Endothelial cell of umbilical vein (primary cell): ENCODE data around the gene WHRN. TPM values are rescaled to one million over a fixed set of nuclear protein-coding genes. Genes with fewer than 3 reads are reported as not detected.

Experiments used
- BruUV-seq: library from RNA; stranded (reverse); fragments of 400-500 nt; replicated peaks from 2 replicates; lab custom pipeline; 2021; lab: Mats Ljungman, UMichigan
- CTCF ChIA-PET: fragments of 300-600, 350-600 bp; sonication (Branson Sonifier 250); formaldehyde crosslinking; loops from one replicate; lab custom pipeline; 2021; ENCODE audit warnings: antibody characterized with exemption, inconsistent platforms; lab: Charles Lee
- POLR2A ChIA-PET: fragments of 300-600, 350-600 bp; sonication (Branson Sonifier 250); formaldehyde crosslinking; loops from one replicate; lab custom pipeline; 2021; ENCODE audit warnings: antibody characterized with exemption, inconsistent platforms; lab: Charles Lee
- DNase-seq: peaks from one replicate; pipeline ENCODE4 v3.0.0-alpha.2; 2011; ENCODE audit warnings: low read depth, low spot score
- FAIRE-seq: peaks from 2 replicates; lab custom pipeline; 2011; peaks lifted over from hg19 to GRCh38; lab: Jason Lieb, UNC
- H2AFZ ChIP-seq: 2 replicates; pipeline ENCODE4 v1.6.0; 2012; ENCODE audit warnings: low read depth, low read length, control low read depth, inconsistent platforms
- H3K27ac ChIP-seq: 2 replicates; pipeline ENCODE4 v1.5.1; 2011; ENCODE audit warnings: low read depth, mild to moderate bottlenecking, control low read depth, low read length, moderate library complexity; ENCODE audit not compliant: insufficient read depth
- H3K27me3 ChIP-seq, 2 experiments: 2 replicates each; pipeline versions ENCODE4 v1.6.0 to v1.6.1; 2011; ENCODE audit warnings: low read length in 2 of 2, mixed read lengths in 1 of 2; ENCODE audit not compliant: control insufficient read depth in 2 of 2, insufficient read depth in 2 of 2
- H3K36me3 ChIP-seq, 2 experiments: 2 replicates in 1 of 2; 3 replicates in 1 of 2; pipeline ENCODE4 v1.5.1; 2011; ENCODE audit warnings: low read length in 2 of 2, mild to moderate bottlenecking in 1 of 2, moderate library complexity in 1 of 2; ENCODE audit not compliant: control insufficient read depth in 2 of 2, insufficient read depth in 2 of 2; ENCODE audit errors: extremely low read depth in 1 of 2
- H3K4me1 ChIP-seq: 3 replicates; pipeline ENCODE4 v1.5.1; 2011; ENCODE audit warnings: mild to moderate bottlenecking, low read length; ENCODE audit not compliant: control insufficient read depth, insufficient read depth; ENCODE audit errors: extremely low read depth
- H3K4me2 ChIP-seq: 2 replicates; pipeline ENCODE4 v1.6.1; 2011; ENCODE audit warnings: low read length, control low read depth, mixed read lengths; ENCODE audit not compliant: insufficient read depth
- H3K4me3 ChIP-seq, 3 experiments: fragments of 200-600 bp in 1 of 3; sonication (generic), shearing (Covaris generic) in 1 of 3; replicated peaks in 1 of 3; 2 replicates each; pipeline ENCODE4 v1.5.1; 2011 to 2016; ENCODE audit warnings: control low read depth in 3 of 3, low read length in 3 of 3, mild to moderate bottlenecking in 2 of 3, inconsistent platforms in 1 of 3, low read depth in 1 of 3, moderate library complexity in 1 of 3; ENCODE audit not compliant: insufficient read depth in 1 of 3
- H3K79me2 ChIP-seq: 2 replicates; pipeline ENCODE4 v1.6.0; 2012; ENCODE audit warnings: low read length, inconsistent platforms; ENCODE audit not compliant: control insufficient read depth, insufficient read depth
- H3K9ac ChIP-seq: replicated peaks from 2 replicates; pipeline ENCODE3; 2011; ENCODE audit warnings: low read length, control low read depth; ENCODE audit not compliant: insufficient read depth; ENCODE audit errors: extremely low read depth
- H3K9me1 ChIP-seq: replicated peaks from 3 replicates; pipeline ENCODE4 v1.6.0; 2011; ENCODE audit warnings: mild to moderate bottlenecking, low read length; ENCODE audit not compliant: control insufficient read depth, insufficient read depth; ENCODE audit errors: extremely low read depth
- H3K9me3 ChIP-seq: replicated peaks from 2 replicates; pipeline ENCODE4 v1.5.1; 2012; ENCODE audit warnings: low read length, inconsistent platforms; ENCODE audit not compliant: control insufficient read depth, insufficient read depth
- H4K20me1 ChIP-seq: replicated peaks from 2 replicates; pipeline ENCODE3; 2011; ENCODE audit warnings: mild to moderate bottlenecking, low read length; ENCODE audit not compliant: control insufficient read depth, insufficient read depth; ENCODE audit errors: extremely low read depth
- EZH2 ChIP-seq: IDR thresholded peaks from 2 replicates; pipeline ENCODE4 v1.6.1; 2012; ENCODE audit warnings: borderline replicate concordance, low read depth, mild to moderate bottlenecking, moderate library complexity, low read length, inconsistent platforms; ENCODE audit not compliant: severe bottlenecking
- FOS ChIP-seq: IDR thresholded peaks from 2 replicates; pipeline ENCODE4 v1.6.1; 2011; ENCODE audit warnings: mild to moderate bottlenecking, low read length, moderate library complexity, borderline replicate concordance; ENCODE audit not compliant: insufficient read depth
- GATA2 ChIP-seq: IDR thresholded peaks from 2 replicates; pipeline ENCODE4 v1.7.0; 2011; ENCODE audit warnings: low read depth, mild to moderate bottlenecking, moderate library complexity, mixed read lengths, low read length; ENCODE audit not compliant: insufficient read length, insufficient read depth
- JUN ChIP-seq: IDR thresholded peaks from 2 replicates; pipeline ENCODE4 v1.6.1; 2011; ENCODE audit warnings: borderline replicate concordance, low read depth; ENCODE audit not compliant: insufficient read length, insufficient read depth
- MYC ChIP-seq: IDR thresholded peaks from one replicate; pipeline ENCODE4 v1.6.1; 2011; ENCODE audit warnings: mild to moderate bottlenecking, low read depth, low read length
- POLR2A ChIP-seq: IDR thresholded peaks from 2 replicates; pipeline ENCODE4 v1.6.1; 2012; ENCODE audit warnings: low read depth, mild to moderate bottlenecking, control low read depth, low read length
- POLR2AphosphoS5 ChIP-seq: IDR thresholded peaks from 2 replicates; pipeline ENCODE4 v1.6.1; 2012; ENCODE audit warnings: low read depth, mild to moderate bottlenecking, control low read depth, low read length, moderate library complexity; ENCODE audit not compliant: insufficient read depth
- dilution Hi-C: fragments of 300-500 bp; cut with MboI; formaldehyde crosslinking; loops from one replicate; pipeline ENCODE4 v1.15.0; 2019; ENCODE audit warnings: low sequenced_read_pairs; ENCODE audit not compliant: extremely low pct_ligation_motif_present
- intact Hi-C: fragments of 100-400 bp; cut with micrococcal nuclease; formaldehyde crosslinking; loops from one replicate; pipeline ENCODE4 v1.10.0; 2022
- polyA plus RNA-seq, 4 experiments: library from polyadenylated mRNA; depleted of rRNA in 3 of 4; stranded (reverse) in 3 of 4; unstranded in 1 of 4; fragments of >200 nt; gene quantifications; 2 replicates each; pipeline versions ENCODE4 v1.2.1 to v1.2.3, GENCODE V29; 2011 to 2012; ENCODE audit warnings: missing spikeins in 1 of 4
- total RNA-seq: library from RNA; stranded (reverse); gene quantifications from 2 replicates; pipeline ENCODE4 v1.2.3, GENCODE V29; 2021
- TF ChIP-seq, protein P1 (sequence below): IDR thresholded peaks from 2 replicates; pipeline ENCODE4 v1.6.1; 2011; ENCODE audit not compliant: insufficient read depth, insufficient read length
- TF ChIP-seq, protein P2 (sequence below), 2 donors: IDR thresholded peaks; 1 replicate in 1 of 2; 2 replicates in 1 of 2; pipeline ENCODE4 v1.5.1; 2011; ENCODE audit warnings: low read length in 2 of 2, mild to moderate bottlenecking in 2 of 2, moderate library complexity in 2 of 2, control low read depth in 1 of 2, inconsistent platforms in 1 of 2, low read depth in 1 of 2; ENCODE audit not compliant: insufficient read depth in 1 of 2; ENCODE audit errors: extremely low read depth in 1 of 2

Gene WHRN
- total and polyA plus RNA-seq, 2 donors (not counting 3 experiments of a cell fraction or from before 2014, with no cell fraction given): 0.35 to 0.69 TPM

DNA sequence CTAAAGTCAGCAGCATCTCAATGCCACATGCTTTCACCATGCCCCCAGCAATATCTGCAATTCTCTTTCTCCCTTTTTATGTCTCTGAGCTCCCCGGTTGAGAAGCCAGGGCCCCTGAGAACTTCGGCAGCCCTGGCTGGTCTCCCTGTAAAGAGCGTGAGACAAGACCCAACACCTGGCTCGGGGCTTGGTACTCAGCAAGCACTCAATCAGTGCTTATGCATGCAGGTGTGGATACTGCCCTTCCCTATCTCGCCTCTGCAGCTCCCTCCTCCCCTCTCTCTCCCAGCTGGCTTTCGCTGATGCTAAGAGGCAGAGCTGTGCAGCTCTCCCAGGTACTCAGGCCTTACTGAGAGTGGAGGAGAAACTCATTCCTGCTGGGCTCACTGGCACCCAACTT lies 75.8 kb downstream of the WHRN start:
- dilution Hi-C loops: no loop called here
- FAIRE-seq: no peak
- no TSS peak for BruUV-seq
- Histone ChIP-seq H3K4me1 (no peaks in the 10 kb centered on the region), H2AFZ (no peak overlapping the region), H3K27ac (no peak overlapping the region), H3K9ac (no peak overlapping the region), H3K4me3 (no peak overlapping the region), H3K9me3 (no peaks in the 10 kb centered on the region), H3K79me2 (no peaks in the 10 kb centered on the region), H4K20me1 (no peaks in the 10 kb centered on the region), H3K4me2 (no peak overlapping the region), H3K36me3 (no peaks in the 10 kb centered on the region), H3K9me1 (no peaks in the 10 kb centered on the region), H3K27me3 (peaks cover 3 to 4% of the 10 kb centered on the region in 2 experiments)
- intact Hi-C loops: no loop called here
- DNase-seq: no peak
- ChIA-PET POLR2A (no interaction called here), CTCF (interaction anchor here (1.0 to 10.9 kb wide), 4 partner anchors 24 to 321 kb away, joined by 3 to 159 read pairs (median 6); no protein-coding TSS in a partner anchor)
- TF ChIP-seq EZH2 (no peak), POLR2A (no peak), POLR2AphosphoS5 (no peak), MYC (no peak), JUN (no peak), GATA2 (no peak), FOS (no peak)
- TF ChIP-seq, protein P1, sequence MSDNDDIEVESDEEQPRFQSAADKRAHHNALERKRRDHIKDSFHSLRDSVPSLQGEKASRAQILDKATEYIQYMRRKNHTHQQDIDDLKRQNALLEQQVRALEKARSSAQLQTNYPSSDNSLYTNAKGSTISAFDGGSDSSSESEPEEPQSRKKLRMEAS: no peak
- TF ChIP-seq, protein P2, sequence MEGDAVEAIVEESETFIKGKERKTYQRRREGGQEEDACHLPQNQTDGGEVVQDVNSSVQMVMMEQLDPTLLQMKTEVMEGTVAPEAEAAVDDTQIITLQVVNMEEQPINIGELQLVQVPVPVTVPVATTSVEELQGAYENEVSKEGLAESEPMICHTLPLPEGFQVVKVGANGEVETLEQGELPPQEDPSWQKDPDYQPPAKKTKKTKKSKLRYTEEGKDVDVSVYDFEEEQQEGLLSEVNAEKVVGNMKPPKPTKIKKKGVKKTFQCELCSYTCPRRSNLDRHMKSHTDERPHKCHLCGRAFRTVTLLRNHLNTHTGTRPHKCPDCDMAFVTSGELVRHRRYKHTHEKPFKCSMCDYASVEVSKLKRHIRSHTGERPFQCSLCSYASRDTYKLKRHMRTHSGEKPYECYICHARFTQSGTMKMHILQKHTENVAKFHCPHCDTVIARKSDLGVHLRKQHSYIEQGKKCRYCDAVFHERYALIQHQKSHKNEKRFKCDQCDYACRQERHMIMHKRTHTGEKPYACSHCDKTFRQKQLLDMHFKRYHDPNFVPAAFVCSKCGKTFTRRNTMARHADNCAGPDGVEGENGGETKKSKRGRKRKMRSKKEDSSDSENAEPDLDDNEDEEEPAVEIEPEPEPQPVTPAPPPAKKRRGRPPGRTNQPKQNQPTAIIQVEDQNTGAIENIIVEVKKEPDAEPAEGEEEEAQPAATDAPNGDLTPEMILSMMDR (IDR thresholded peaks at IDR 0.05; ENCODE audit: extremely low read depth in 1 of 2, insufficient read depth in 1 of 2, low read depth in 1 of 2, low read length in 2 of 2): no peak
